Measurements from ENCODE around the gene FBXW12. TPM values are rescaled to one million over a fixed set of nuclear protein-coding genes. Genes with fewer than 3 reads are reported as not detected.

Gene FBXW12
- total and polyA plus RNA-seq, 2 donors (not counting 3 experiments of a cell fraction or from before 2014, with no cell fraction given), result not detected

GRCh38 chr3:48402907-48403306, 30.9 kb downstream of the FBXW12 start:
- Histone ChIP-seq H3K27ac (ENCODE audit: insufficient read depth, low read depth, low read length) (no peak overlapping the region), H4K20me1 (replicated peaks; ENCODE audit: control insufficient read depth, extremely low read depth, insufficient read depth, low read length) (no peaks in the 10 kb centered on the region), H3K4me2 (ENCODE audit: insufficient read depth, low read length) (no peak overlapping the region), H3K9ac (replicated peaks; ENCODE audit: extremely low read depth, insufficient read depth, low read length) (no peak overlapping the region), H3K9me1 (replicated peaks; ENCODE audit: control insufficient read depth, extremely low read depth, insufficient read depth, low read length) (no peaks in the 10 kb centered on the region), H3K4me3 (replicated peaks in 1 of 3; ENCODE audit: insufficient read depth in 1 of 3, low read depth in 1 of 3, low read length in 3 of 3) (no peak overlapping the region), H3K9me3 (replicated peaks; ENCODE audit: control insufficient read depth, insufficient read depth, low read length) (no peaks in the 10 kb centered on the region), H2AFZ (ENCODE audit: low read depth, low read length) (no peak overlapping the region), H3K27me3 (ENCODE audit: control insufficient read depth in 2 of 2, insufficient read depth in 2 of 2, low read length in 2 of 2) (peaks cover 0 to 1% of the 10 kb centered on the region in 2 experiments), H3K4me1 (ENCODE audit: control insufficient read depth, extremely low read depth, insufficient read depth, low read length) (peaks cover 10% of the 10 kb centered on the region), H3K36me3 (ENCODE audit: control insufficient read depth in 2 of 2, extremely low read depth in 1 of 2, insufficient read depth in 2 of 2, low read length in 2 of 2) (peaks cover 0 to 13% of the 10 kb centered on the region in 2 experiments), H3K79me2 (ENCODE audit: control insufficient read depth, insufficient read depth, low read length) (no peaks in the 10 kb centered on the region)
- no peak for FAIRE-seq
- CTCF ChIA-PET, result interaction anchor here (12.6 kb wide), 1 partner anchor 34 kb away, joined by 716 read pairs; no protein-coding TSS in a partner anchor
- no TSS peak for BruUV-seq (replicated peaks)
- no peak for DNase-seq (ENCODE audit: low read depth, low spot score)
- TF ChIP-seq JUN (IDR thresholded peaks at IDR 0.05; ENCODE audit: borderline replicate concordance, insufficient read depth, insufficient read length, low read depth) (no peak), POLR2A (IDR thresholded peaks at IDR 0.05; ENCODE audit: low read depth, low read length) (no peak), CTCF (IDR thresholded peaks at IDR 0.05; ENCODE audit: extremely low read depth in 1 of 2, insufficient read depth in 1 of 2, low read depth in 1 of 2, low read length in 2 of 2) (no peak)
- intact Hi-C loops (cut with micrococcal nuclease) (no loop called here), dilution Hi-C loops (cut with MboI; ENCODE audit: extremely low pct_ligation_motif_present, low sequenced_read_pairs) (no loop called here)
- POLR2A ChIA-PET, result no interaction called here

DNA sequence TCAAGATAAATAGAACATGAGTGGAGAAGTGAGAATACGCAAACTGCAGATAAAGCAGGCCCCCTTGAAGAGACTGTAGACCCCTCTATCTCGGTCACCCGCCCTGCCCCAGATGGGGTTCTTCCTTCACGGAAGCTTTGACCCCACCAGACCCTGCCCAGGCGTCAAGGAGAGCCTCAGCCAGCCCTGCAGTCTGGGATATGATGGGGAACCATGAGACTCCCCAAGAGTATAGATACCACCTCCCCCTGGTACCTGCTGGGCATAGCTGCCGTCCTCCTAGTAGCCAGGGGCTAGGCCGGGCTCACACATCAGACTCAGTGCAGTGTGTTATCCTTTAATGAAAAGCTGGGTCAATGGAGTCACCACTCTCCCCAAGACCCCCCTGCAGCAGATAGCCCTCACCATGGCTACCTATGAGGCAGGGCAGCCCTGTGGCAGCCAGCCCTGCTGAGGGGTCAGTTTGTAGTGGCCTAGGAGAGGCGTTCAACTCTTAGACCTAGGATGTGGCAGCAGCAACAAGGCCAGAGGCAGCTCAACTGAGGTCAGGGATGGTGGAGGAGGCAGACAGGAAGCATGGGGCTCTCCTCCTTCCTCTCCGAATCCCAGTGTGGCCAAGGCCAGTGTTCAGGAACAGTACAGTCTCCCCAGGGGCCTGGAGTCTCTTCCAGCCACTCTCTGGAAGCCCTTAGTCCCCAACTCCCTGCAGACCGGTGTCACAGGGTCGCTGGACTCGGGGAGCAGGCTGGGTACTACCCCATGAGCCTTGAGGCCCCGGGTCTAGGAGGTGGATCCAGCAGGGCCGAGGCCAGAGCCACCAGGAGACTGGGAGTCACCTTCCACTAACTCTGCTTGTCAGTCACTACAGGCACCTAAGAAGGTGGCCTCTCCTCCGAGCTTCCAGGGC, 31.8 kb downstream of the FBXW12 start:
- Histone ChIP-seq H4K20me1 (replicated peaks; ENCODE audit: control insufficient read depth, extremely low read depth, insufficient read depth, low read length) (no peaks in the 10 kb centered on the region), H3K9me3 (replicated peaks; ENCODE audit: control insufficient read depth, insufficient read depth, low read length) (no peaks in the 10 kb centered on the region), H3K4me3 (replicated peaks in 1 of 3; ENCODE audit: insufficient read depth in 1 of 3, low read depth in 1 of 3, low read length in 3 of 3) (no peak overlapping the region), H3K27ac (ENCODE audit: insufficient read depth, low read depth, low read length) (no peak overlapping the region), H3K4me1 (ENCODE audit: control insufficient read depth, extremely low read depth, insufficient read depth, low read length) (peaks cover 10% of the 10 kb centered on the region), H3K79me2 (ENCODE audit: control insufficient read depth, insufficient read depth, low read length) (no peaks in the 10 kb centered on the region), H3K9me1 (replicated peaks; ENCODE audit: control insufficient read depth, extremely low read depth, insufficient read depth, low read length) (no peaks in the 10 kb centered on the region), H3K4me2 (ENCODE audit: insufficient read depth, low read length) (no peak overlapping the region), H2AFZ (ENCODE audit: low read depth, low read length) (no peak overlapping the region), H3K36me3 (ENCODE audit: control insufficient read depth in 2 of 2, extremely low read depth in 1 of 2, insufficient read depth in 2 of 2, low read length in 2 of 2) (peaks cover 0 to 13% of the 10 kb centered on the region in 2 experiments), H3K9ac (replicated peaks; ENCODE audit: extremely low read depth, insufficient read depth, low read length) (no peak overlapping the region), H3K27me3 (ENCODE audit: control insufficient read depth in 2 of 2, insufficient read depth in 2 of 2, low read length in 2 of 2) (no peaks in the 10 kb centered on the region)
- CTCF ChIA-PET, result interaction anchor here (12.6 kb wide), 1 partner anchor 33 kb away, joined by 716 read pairs; no protein-coding TSS in a partner anchor
- FAIRE-seq (no peak), DNase-seq (ENCODE audit: low read depth, low spot score) (no peak)
- dilution Hi-C loops (cut with MboI; ENCODE audit: extremely low pct_ligation_motif_present, low sequenced_read_pairs), result no loop called here
- intact Hi-C loops (cut with micrococcal nuclease), result no loop called here
- TF ChIP-seq JUN (IDR thresholded peaks at IDR 0.05; ENCODE audit: borderline replicate concordance, insufficient read depth, insufficient read length, low read depth) (no peak), GATA2 (IDR thresholded peaks at IDR 0.05; ENCODE audit: insufficient read depth, insufficient read length, low read depth, low read length) (no peak), EZH2 (IDR thresholded peaks at IDR 0.05; ENCODE audit: borderline replicate concordance, low read depth, low read length, severe bottlenecking) (no peak), CTCF (IDR thresholded peaks at IDR 0.05; ENCODE audit: extremely low read depth in 1 of 2, insufficient read depth in 1 of 2, low read depth in 1 of 2, low read length in 2 of 2) (no peak)
- TSS peak; percentile 64 for BruUV-seq (replicated peaks)
- POLR2A ChIA-PET, result no interaction called here
